GM12878 (cell line): ENCODE data around the gene CAMK2B. TPM values are rescaled to one million over a fixed set of nuclear protein-coding genes. Genes with fewer than 3 reads are reported as not detected.

ENCODE experiments used
- ATAC-seq: fragments of 200-7000 bp; cut with Tn5 transposase; 3 replicates; pipeline ENCODE4 v1.9.1; 2020; ENCODE audit warnings: mild to moderate bottlenecking, moderate library complexity
- BruUV-seq: library from RNA; stranded (reverse); fragments of 400-500 nt; replicated peaks from 2 replicates; lab custom pipeline; 2021; lab: Mats Ljungman, UMichigan
- CTCF ChIA-PET: fragments of 300-600 bp; sonication (Branson Sonifier 250); formaldehyde crosslinking; extraction: SDS; loops from one replicate; lab custom pipeline; 2021; ENCODE audit warnings: inconsistent platforms; lab: Yijun Ruan, JAX
- POLR2A ChIA-PET: fragments of 350-600 bp; formaldehyde crosslinking; extraction: SDS; loops from one replicate; lab custom pipeline; 2021; ENCODE audit warnings: inconsistent platforms; lab: Charles Lee
- RAD21 ChIA-PET: fragments of 300-600 bp; sonication (Branson Sonifier 250); formaldehyde crosslinking; loops from one replicate; lab custom pipeline; 2023; ENCODE audit warnings: antibody characterized with exemption; ENCODE audit not compliant: unreplicated experiment; lab: Charles Lee
- SMC1A ChIA-PET: fragments of 300-600 bp; sonication (Branson Sonifier 250); formaldehyde crosslinking; loops from one replicate; lab custom pipeline; 2023; ENCODE audit not compliant: unreplicated experiment, uncharacterized antibody; lab: Charles Lee
- DNase-seq: peaks from one replicate; pipeline ENCODE4 v3.0.0-alpha.2; 2011; ENCODE audit warnings: low read depth, low spot score
- FAIRE-seq: peaks from 3 replicates; lab custom pipeline; 2011; peaks lifted over from hg19 to GRCh38; lab: Jason Lieb, UNC
- H2AFZ ChIP-seq: 2 replicates; pipeline ENCODE4 v1.6.0; 2011; ENCODE audit warnings: low read depth, low read length, control low read depth; ENCODE audit not compliant: control insufficient read depth
- H3K27ac ChIP-seq: 2 replicates; pipeline ENCODE4 v1.5.1; 2011; ENCODE audit warnings: control low read depth; ENCODE audit not compliant: control insufficient read depth, insufficient read depth
- H3K27me3 ChIP-seq, 2 experiments: replicated peaks in 1 of 2; 2 replicates each; pipeline versions ENCODE4 v1.6.0 to v1.6.1; 2011; ENCODE audit warnings: low read length in 1 of 2; ENCODE audit not compliant: control insufficient read depth in 2 of 2, insufficient read depth in 2 of 2
- H3K36me3 ChIP-seq, 2 experiments: 2 replicates each; pipeline ENCODE4 v1.5.1; 2011; ENCODE audit warnings: low read length in 1 of 2; ENCODE audit not compliant: control insufficient read depth in 2 of 2, insufficient read depth in 2 of 2
- H3K4me1 ChIP-seq: 2 replicates; pipeline ENCODE4 v1.6.1; 2011; ENCODE audit warnings: mild to moderate bottlenecking, low read length, moderate library complexity, mixed read lengths; ENCODE audit not compliant: control insufficient read depth, insufficient read depth
- H3K4me2 ChIP-seq: 2 replicates; pipeline ENCODE4 v1.6.0; 2011; ENCODE audit warnings: control low read depth; ENCODE audit not compliant: control insufficient read depth, insufficient read depth
- H3K4me3 ChIP-seq: fragments of 200-600 bp; sonication (generic); 2 replicates; pipeline ENCODE4 v1.5.1; 2016
- H3K79me2 ChIP-seq: 2 replicates; pipeline ENCODE4 v1.6.0; 2011; ENCODE audit warnings: low read length; ENCODE audit not compliant: control insufficient read depth, insufficient read depth
- H3K9ac ChIP-seq: 2 replicates; pipeline ENCODE4 v1.8.0; 2011; ENCODE audit warnings: low read length, control low read depth, mixed read lengths; ENCODE audit not compliant: control insufficient read depth, insufficient read depth
- H3K9me3 ChIP-seq: replicated peaks from 3 replicates; pipeline ENCODE4 v1.5.1; 2011; ENCODE audit warnings: mild to moderate bottlenecking, low read length; ENCODE audit not compliant: control insufficient read depth, insufficient read depth
- H4K20me1 ChIP-seq: 2 replicates; pipeline ENCODE4 v1.6.0; 2011; ENCODE audit not compliant: control insufficient read depth, insufficient read depth
- FOS ChIP-seq: IDR thresholded peaks from 3 replicates; pipeline ENCODE4 v1.6.1; 2011; ENCODE audit warnings: borderline replicate concordance; ENCODE audit not compliant: insufficient read length; ENCODE audit errors: extremely low read depth
- GATAD2B ChIP-seq: fragments of 450-650 bp; conservative IDR thresholded peaks from 2 replicates; pipeline ENCODE4 v1.6.1; 2017; ENCODE audit warnings: low read depth, mild to moderate bottlenecking, moderate library complexity
- JUND ChIP-seq: IDR thresholded peaks from 2 replicates; pipeline ENCODE4 v1.6.1; 2012; ENCODE audit warnings: low read depth, mild to moderate bottlenecking, low read length, improper control_type of control experiment, moderate library complexity
- KAT2A ChIP-seq: conservative IDR thresholded peaks from 2 replicates; pipeline ENCODE4 v1.6.1; 2011; ENCODE audit warnings: low read depth, low read length; ENCODE audit not compliant: control insufficient read depth
- MEF2B ChIP-seq: fragments of 450-650 bp; IDR thresholded peaks from 2 replicates; pipeline ENCODE4 v1.6.1; 2018; ENCODE audit warnings: mild to moderate bottlenecking, moderate library complexity; ENCODE audit not compliant: partially characterized antibody, poor library complexity, severe bottlenecking
- NBN ChIP-seq: fragments of 450-650 bp; IDR thresholded peaks from 2 replicates; pipeline ENCODE4 v1.6.1; 2016
- POLR2AphosphoS5 ChIP-seq: IDR thresholded peaks from 2 replicates; pipeline ENCODE4 v1.6.1; 2011; ENCODE audit warnings: mild to moderate bottlenecking, low read length, inconsistent platforms
- RAD51 ChIP-seq: fragments of 450-650 bp; IDR thresholded peaks from 2 replicates; pipeline ENCODE4 v1.6.1; 2016; ENCODE audit warnings: moderate library complexity, mild to moderate bottlenecking, inconsistent platforms
- STAT3 ChIP-seq: IDR thresholded peaks from 2 replicates; pipeline ENCODE4 v1.6.1; 2011; ENCODE audit warnings: low read depth, low read length, improper control_type of control experiment
- WGBS: methylation state at CpG from one replicate; pipeline ENCODE4 v1.1.6; 2016; ENCODE audit warnings: low lambda C conversion rate; ENCODE audit not compliant: insufficient replicate concordance, insufficient coverage; ENCODE audit errors: missing lambda C conversion rate; 5-methylcytosine and 5-hydroxymethylcytosine counted together
- in situ Hi-C: fragments of 300-500 bp; cut with MboI; formaldehyde crosslinking; loops from 9 replicates; pipeline ENCODE4 v1.14.3; 2018; ENCODE audit warnings: mixed read lengths
- intact Hi-C: fragments of 100-400 bp; cut with micrococcal nuclease; formaldehyde crosslinking; loops from one replicate; pipeline ENCODE4 v1.14.2; 2022; ENCODE audit not compliant: unreplicated experiment
- polyA plus RNA-seq, 11 experiments: library from polyadenylated mRNA; depleted of rRNA in 4 of 11; unstranded in 6 of 11; stranded (reverse) in 5 of 11; fragments of >200 nt; fragmentation: Nextera tagmentation in 4 of 11; fragmentation: Illumina TruSeq in 1 of 11; extraction: Ambion mirVana in 4 of 11; extraction: Trizol in 1 of 11; gene quantifications; 1 replicate in 1 of 11; 2 replicates in 10 of 11; pipeline versions ENCODE4 v1.2.1 to v1.2.3, GENCODE V29; 2011 to 2016; ENCODE audit warnings: inconsistent platforms in 2 of 11, missing spikeins in 2 of 11, low read depth in 1 of 11
- total RNA-seq, 4 experiments: library from RNA; depleted of rRNA in 3 of 4; stranded (reverse); fragments of >200 nt in 3 of 4; fragmentation: Illumina TruSeq in 1 of 4; extraction: Trizol in 1 of 4; gene quantifications; 2 replicates each; pipeline versions ENCODE4 v1.2.1 to v1.2.3, GENCODE V29; 2013 to 2021
- TF ChIP-seq, protein P1 (sequence below): fragments of 450-650 bp; formaldehyde crosslinking; IDR thresholded peaks from 2 replicates; pipeline ENCODE4 v1.4.0; 2020; ENCODE audit warnings: mild to moderate bottlenecking, moderate library complexity
- TF ChIP-seq, protein P2 (sequence below): fragments of 450-650 bp; formaldehyde crosslinking; IDR thresholded peaks from 2 replicates; pipeline ENCODE4 v1.5.0; 2022; ENCODE audit warnings: mild to moderate bottlenecking, missing genetic modification characterization
- TF ChIP-seq, protein P3 (sequence below): fragments of 150-350 bp; IDR thresholded peaks from 2 replicates; pipeline ENCODE4 v1.6.1; 2014; ENCODE audit warnings: mild to moderate bottlenecking, low read depth, low read length

The CAMK2B gene
- total and polyA plus RNA-seq, 10 of the 15 experiments (the other 5 are each of a cell fraction or from before 2014, with no cell fraction given): 0.06 to 0.23 (median 0.11) TPM; not detected in 5

DNA sequence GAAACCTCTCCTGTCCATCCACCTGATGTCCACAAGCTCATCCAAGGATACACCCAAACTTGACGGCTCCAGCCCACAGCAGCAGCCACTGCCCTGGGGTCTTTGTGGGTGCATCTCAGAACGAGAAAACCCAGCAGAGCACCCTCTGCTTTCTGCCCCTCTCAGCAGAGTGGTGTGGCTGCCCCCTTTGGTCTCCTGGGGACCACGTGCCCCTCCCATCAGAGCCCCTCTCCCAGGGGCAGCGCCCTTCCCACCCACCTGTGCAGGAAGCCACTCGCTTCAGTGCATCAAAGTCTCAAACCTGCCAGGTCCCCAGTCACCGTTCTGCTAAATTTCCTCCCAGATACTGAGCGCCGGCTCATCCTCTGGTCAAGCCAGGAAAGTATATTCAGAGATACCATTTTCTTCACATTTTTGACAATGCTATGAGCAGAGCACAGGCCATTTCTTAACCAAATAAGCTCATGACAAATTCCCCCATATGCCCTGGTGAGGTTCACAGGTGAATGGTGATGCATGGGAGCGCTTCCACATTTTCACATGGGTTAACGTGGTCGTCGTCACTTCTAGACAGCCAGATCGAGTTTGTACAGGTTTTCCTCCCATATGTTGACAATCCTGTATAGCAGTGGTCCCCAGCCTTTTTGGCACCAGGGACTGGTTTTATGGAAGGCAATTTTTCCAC lies 32.4 kb downstream of the CAMK2B start:
- WGBS: 2% methylated on average over 13 of the region's 13 CpGs
- FAIRE-seq: no peak
- no peak overlapping the region for H2AFZ ChIP-seq

More for the DNA sequence above, 32.4 kb downstream of the CAMK2B start:
- Histone ChIP-seq H3K4me3 (no peak overlapping the region), H4K20me1 (no peaks in the 10 kb centered on the region), H3K9me3 (no peaks in the 10 kb centered on the region), H3K27ac (no peak overlapping the region), H3K9ac (no peak overlapping the region), H3K36me3 (no peaks in the 10 kb centered on the region), H3K4me2 (no peak overlapping the region), H3K79me2 (no peaks in the 10 kb centered on the region), H3K4me1 (no peaks in the 10 kb centered on the region), H3K27me3 (peaks cover 0 to 6% of the 10 kb centered on the region in 2 experiments; a peak in 3 of 4 replicates)
- POLR2A ChIA-PET: no interaction called here
- RAD21 ChIA-PET: no interaction called here
- ATAC-seq (no peak), DNase-seq (no peak)
- no peak for TF ChIP-seq POLR2AphosphoS5
- no peak for TF ChIP-seq RAD51
- no peak for TF ChIP-seq MEF2B
- TF ChIP-seq, protein P1, sequence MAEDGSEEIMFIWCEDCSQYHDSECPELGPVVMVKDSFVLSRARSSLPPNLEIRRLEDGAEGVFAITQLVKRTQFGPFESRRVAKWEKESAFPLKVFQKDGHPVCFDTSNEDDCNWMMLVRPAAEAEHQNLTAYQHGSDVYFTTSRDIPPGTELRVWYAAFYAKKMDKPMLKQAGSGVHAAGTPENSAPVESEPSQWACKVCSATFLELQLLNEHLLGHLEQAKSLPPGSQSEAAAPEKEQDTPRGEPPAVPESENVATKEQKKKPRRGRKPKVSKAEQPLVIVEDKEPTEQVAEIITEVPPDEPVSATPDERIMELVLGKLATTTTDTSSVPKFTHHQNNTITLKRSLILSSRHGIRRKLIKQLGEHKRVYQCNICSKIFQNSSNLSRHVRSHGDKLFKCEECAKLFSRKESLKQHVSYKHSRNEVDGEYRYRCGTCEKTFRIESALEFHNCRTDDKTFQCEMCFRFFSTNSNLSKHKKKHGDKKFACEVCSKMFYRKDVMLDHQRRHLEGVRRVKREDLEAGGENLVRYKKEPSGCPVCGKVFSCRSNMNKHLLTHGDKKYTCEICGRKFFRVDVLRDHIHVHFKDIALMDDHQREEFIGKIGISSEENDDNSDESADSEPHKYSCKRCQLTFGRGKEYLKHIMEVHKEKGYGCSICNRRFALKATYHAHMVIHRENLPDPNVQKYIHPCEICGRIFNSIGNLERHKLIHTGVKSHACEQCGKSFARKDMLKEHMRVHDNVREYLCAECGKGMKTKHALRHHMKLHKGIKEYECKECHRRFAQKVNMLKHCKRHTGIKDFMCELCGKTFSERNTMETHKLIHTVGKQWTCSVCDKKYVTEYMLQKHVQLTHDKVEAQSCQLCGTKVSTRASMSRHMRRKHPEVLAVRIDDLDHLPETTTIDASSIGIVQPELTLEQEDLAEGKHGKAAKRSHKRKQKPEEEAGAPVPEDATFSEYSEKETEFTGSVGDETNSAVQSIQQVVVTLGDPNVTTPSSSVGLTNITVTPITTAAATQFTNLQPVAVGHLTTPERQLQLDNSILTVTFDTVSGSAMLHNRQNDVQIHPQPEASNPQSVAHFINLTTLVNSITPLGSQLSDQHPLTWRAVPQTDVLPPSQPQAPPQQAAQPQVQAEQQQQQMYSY (CRISPR knock-in tag): no peak
- TF ChIP-seq GATAD2B: no peak
- no peak for TF ChIP-seq NBN
- TF ChIP-seq JUND: no peak
- no peak for TF ChIP-seq STAT3
- no peak for TF ChIP-seq KAT2A
- TF ChIP-seq FOS: no peak
- TF ChIP-seq, protein P2, sequence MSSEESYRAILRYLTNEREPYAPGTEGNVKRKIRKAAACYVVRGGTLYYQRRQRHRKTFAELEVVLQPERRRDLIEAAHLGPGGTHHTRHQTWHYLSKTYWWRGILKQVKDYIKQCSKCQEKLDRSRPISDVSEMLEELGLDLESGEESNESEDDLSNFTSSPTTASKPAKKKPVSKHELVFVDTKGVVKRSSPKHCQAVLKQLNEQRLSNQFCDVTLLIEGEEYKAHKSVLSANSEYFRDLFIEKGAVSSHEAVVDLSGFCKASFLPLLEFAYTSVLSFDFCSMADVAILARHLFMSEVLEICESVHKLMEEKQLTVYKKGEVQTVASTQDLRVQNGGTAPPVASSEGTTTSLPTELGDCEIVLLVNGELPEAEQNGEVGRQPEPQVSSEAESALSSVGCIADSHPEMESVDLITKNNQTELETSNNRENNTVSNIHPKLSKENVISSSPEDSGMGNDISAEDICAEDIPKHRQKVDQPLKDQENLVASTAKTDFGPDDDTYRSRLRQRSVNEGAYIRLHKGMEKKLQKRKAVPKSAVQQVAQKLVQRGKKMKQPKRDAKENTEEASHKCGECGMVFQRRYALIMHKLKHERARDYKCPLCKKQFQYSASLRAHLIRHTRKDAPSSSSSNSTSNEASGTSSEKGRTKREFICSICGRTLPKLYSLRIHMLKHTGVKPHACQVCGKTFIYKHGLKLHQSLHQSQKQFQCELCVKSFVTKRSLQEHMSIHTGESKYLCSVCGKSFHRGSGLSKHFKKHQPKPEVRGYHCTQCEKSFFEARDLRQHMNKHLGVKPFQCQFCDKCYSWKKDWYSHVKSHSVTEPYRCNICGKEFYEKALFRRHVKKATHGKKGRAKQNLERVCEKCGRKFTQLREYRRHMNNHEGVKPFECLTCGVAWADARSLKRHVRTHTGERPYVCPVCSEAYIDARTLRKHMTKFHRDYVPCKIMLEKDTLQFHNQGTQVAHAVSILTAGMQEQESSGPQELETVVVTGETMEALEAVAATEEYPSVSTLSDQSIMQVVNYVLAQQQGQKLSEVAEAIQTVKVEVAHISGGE: no peak
- TF ChIP-seq, protein P3, sequence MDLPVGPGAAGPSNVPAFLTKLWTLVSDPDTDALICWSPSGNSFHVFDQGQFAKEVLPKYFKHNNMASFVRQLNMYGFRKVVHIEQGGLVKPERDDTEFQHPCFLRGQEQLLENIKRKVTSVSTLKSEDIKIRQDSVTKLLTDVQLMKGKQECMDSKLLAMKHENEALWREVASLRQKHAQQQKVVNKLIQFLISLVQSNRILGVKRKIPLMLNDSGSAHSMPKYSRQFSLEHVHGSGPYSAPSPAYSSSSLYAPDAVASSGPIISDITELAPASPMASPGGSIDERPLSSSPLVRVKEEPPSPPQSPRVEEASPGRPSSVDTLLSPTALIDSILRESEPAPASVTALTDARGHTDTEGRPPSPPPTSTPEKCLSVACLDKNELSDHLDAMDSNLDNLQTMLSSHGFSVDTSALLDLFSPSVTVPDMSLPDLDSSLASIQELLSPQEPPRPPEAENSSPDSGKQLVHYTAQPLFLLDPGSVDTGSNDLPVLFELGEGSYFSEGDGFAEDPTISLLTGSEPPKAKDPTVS: no peak
- SMC1A ChIA-PET: interaction anchor here (0.7 kb wide), 1 partner anchor 160 kb away, joined by 3 read pairs; no protein-coding TSS in a partner anchor
- CTCF ChIA-PET: no interaction called here
- in situ Hi-C loops: no loop called here
- BruUV-seq: no TSS peak
- intact Hi-C loops: no loop called here
